OCI-LY7 (cell line): Measurements from ENCODE around the gene P3R3URF.
A peak's percentile ranks its signal among the peaks of the same experiment; 100 is the strongest.

ENCODE experiments used
- CTCF ChIP-seq: fragments of 200-600 bp; sonication (generic); conservative IDR thresholded peaks from 2 replicates; pipeline ENCODE4 v1.5.1; 2014; ENCODE audit warnings: mild to moderate bottlenecking, antibody characterized with exemption, low read length, moderate library complexity, mixed read lengths
- EZH2phosphoT487 ChIP-seq: fragments of 200-600 bp; sonication (generic); IDR thresholded peaks from 2 replicates; pipeline ENCODE4 v1.6.1; 2018; ENCODE audit warnings: low read depth, borderline replicate concordance, mild to moderate bottlenecking, mixed run types, antibody characterized with exemption, low read length, moderate library complexity, mixed read lengths

GRCh38 chr1:46199233-46199749 lies 23.0 kb upstream of the P3R3URF start:
- TF ChIP-seq CTCF (peak; percentile 44), EZH2phosphoT487 (no peak)
